Esophagus muscularis mucosa (tissue), 3 donors: Measurements from ENCODE around the gene DNER.

Experiments used
- CTCF ChIP-seq, 3 experiments: fragments of 200-600 bp in 2 of 3; fragments of 450-650 bp in 1 of 3; sonication (generic) in 2 of 3; IDR thresholded peaks; one replicate each; pipeline ENCODE4 v1.5.1; 2017 to 2019; ENCODE audit warnings: antibody characterized with exemption in 3 of 3, mild to moderate bottlenecking in 2 of 3, moderate library complexity in 1 of 3
- POLR2AphosphoS5 ChIP-seq, 2 donors: sonication (generic); formaldehyde crosslinking; IDR thresholded peaks; one replicate each; pipeline ENCODE4 v1.6.1; 2017; ENCODE audit warnings: antibody characterized with exemption in 2 of 2

DNA sequence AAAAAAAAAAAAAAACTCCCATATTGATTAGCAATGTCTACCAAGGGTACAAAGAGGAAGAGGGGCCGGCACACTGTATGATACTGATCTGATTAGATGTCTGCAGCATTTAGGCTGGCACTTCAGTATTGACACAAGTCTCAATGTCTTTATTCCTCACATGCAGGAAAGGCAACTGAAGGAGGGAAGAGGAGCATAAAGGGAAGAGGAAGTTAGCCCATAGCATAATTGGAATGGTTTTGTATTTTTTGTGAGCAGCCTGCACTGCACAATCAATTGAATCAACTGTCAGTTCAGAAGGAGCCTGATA, 79.0 kb downstream of the DNER start:
- no peak for TF ChIP-seq CTCF (IDR thresholded peaks at IDR 0.05)
- TF ChIP-seq POLR2AphosphoS5 (IDR thresholded peaks at IDR 0.05) = no peak
